ENCODE data around the gene H1-8.

H1-8 gene

GRCh38 chr3:129573493-129573892, 30.5 kb downstream of the H1-8 start:
- DNase-seq (ENCODE audit: low read depth), result no peak

GRCh38 chr3:129574206-129574605, 31.2 kb downstream of the H1-8 start:
- DNase-seq (ENCODE audit: low read depth), result no peak

GRCh38 chr3:129575233-129575996, 32.4 kb downstream of the H1-8 start:
- DNase-seq (ENCODE audit: low read depth), result no peak

- no peak for DNase-seq (ENCODE audit: low read depth)
These were observed 33.0 kb downstream of the H1-8 start for GRCh38 chr3:129575997-129576384.

GRCh38 chr3:129576514-129577352, 33.8 kb downstream of the H1-8 start:
- DNase-seq (ENCODE audit: low read depth), result peak; percentile 64

- no peak for DNase-seq (ENCODE audit: low read depth)
These were observed 34.4 kb downstream of the H1-8 start for GRCh38 chr3:129577366-129577765.

GRCh38 chr3:129577925-129578786, 35.2 kb downstream of the H1-8 start:
- DNase-seq (ENCODE audit: low read depth), result no peak

- DNase-seq (ENCODE audit: low read depth), result no peak
These were observed 37.0 kb downstream of the H1-8 start for GRCh38 chr3:129579991-129580390.

GRCh38 chr3:129581623-129582022, 38.6 kb downstream of the H1-8 start:
- DNase-seq (ENCODE audit: low read depth), result no peak

- no peak for DNase-seq (ENCODE audit: low read depth)
These were observed 39.8 kb downstream of the H1-8 start for GRCh38 chr3:129582799-129583198.

GRCh38 chr3:129583289-129583688, 40.3 kb downstream of the H1-8 start:
- no peak for DNase-seq (ENCODE audit: low read depth)

- no peak for DNase-seq (ENCODE audit: low read depth)
These were observed 41.7 kb downstream of the H1-8 start for GRCh38 chr3:129584631-129585030.

GRCh38 chr3:129585949-129586657, 43.1 kb downstream of the H1-8 start:
- DNase-seq (ENCODE audit: low read depth), result no peak

- no peak for DNase-seq (ENCODE audit: low read depth)
These were observed 43.9 kb downstream of the H1-8 start for GRCh38 chr3:129586746-129587430.

GRCh38 chr3:129587566-129588210, 44.7 kb downstream of the H1-8 start:
- DNase-seq (ENCODE audit: low read depth), result no peak

- DNase-seq (ENCODE audit: low read depth), result no peak
These were observed 47.2 kb downstream of the H1-8 start for GRCh38 chr3:129590215-129590614.

- no peak for DNase-seq (ENCODE audit: low read depth)
These were observed 49.0 kb downstream of the H1-8 start for GRCh38 chr3:129591932-129592331.

- no peak for DNase-seq (ENCODE audit: low read depth)
These were observed 49.6 kb downstream of the H1-8 start for GRCh38 chr3:129592381-129593131.

- DNase-seq (ENCODE audit: low read depth), result no peak
These were observed 50.2 kb downstream of the H1-8 start for GRCh38 chr3:129593230-129593594.
